Left lung (tissue), 10 donors: ENCODE measurements around the gene WNT7B. TPM values are rescaled to one million over a fixed set of nuclear protein-coding genes. Genes with fewer than 3 reads are reported as not detected.
A peak's percentile ranks its signal among the peaks of the same experiment; 100 is the strongest.

Experiments used
- ATAC-seq: fragments of 200-7000 bp; cut with Tn5 transposase; one replicate; pipeline ENCODE4 v1.9.1; 2020; ENCODE audit warnings: moderate library complexity
- DNase-seq, 4 donors: peaks; one replicate each; pipeline ENCODE4 v3.0.0-alpha.2; 2013 to 2020
- H3K27ac ChIP-seq, 2 donors: fragments of 200-600 bp; sonication (generic) in 1 of 2; one replicate each; pipeline versions ENCODE4 v1.5.0 to v1.8.0; 2020 to 2021
- H3K27me3 ChIP-seq, 2 donors: fragments of 200-600 bp; sonication (generic) in 1 of 2; one replicate each; pipeline versions ENCODE4 v1.5.0 to v1.8.0; 2020 to 2021
- H3K36me3 ChIP-seq, 2 donors: fragments of 200-600 bp; sonication (generic) in 1 of 2; one replicate each; pipeline versions ENCODE4 v1.5.0 to v1.8.0; 2020 to 2021
- H3K4me1 ChIP-seq, 2 donors: fragments of 200-600 bp; one replicate each; pipeline ENCODE4 v1.8.0; 2021
- H3K4me3 ChIP-seq, 2 donors: fragments of 200-600 bp; sonication (generic) in 1 of 2; one replicate each; pipeline versions ENCODE4 v1.5.0 to v1.8.0; 2020 to 2021; ENCODE audit warnings: mild to moderate bottlenecking in 1 of 2
- H3K9me3 ChIP-seq, 2 donors: fragments of 200-600 bp; sonication (generic) in 1 of 2; one replicate each; pipeline versions ENCODE4 v1.5.0 to v1.8.0; 2020 to 2021
- intact Hi-C, 2 donors: fragments of 100-400 bp; cut with DNase I; formaldehyde crosslinking; loops; one replicate each; pipeline versions ENCODE4 v1.11.2 to v1.14.2; 2022
- polyA plus RNA-seq, 6 donors: library from polyadenylated mRNA; unstranded; fragments of 120-200 nt; gene quantifications; one replicate each; pipeline ENCODE4 v1.2.1, GENCODE V29; 2013; ENCODE audit not compliant: insufficient read length in 6 of 6
- total RNA-seq, 2 donors: library from RNA; stranded (reverse); fragmentation: NEBNext Ultra II Directional; extraction: Animal tissue kit (Norgen Biotek cat#: 25700); gene quantifications; one replicate each; pipeline ENCODE4 v1.2.1, GENCODE V29; 2021
- TF ChIP-seq, protein P1 (sequence below), 2 donors: fragments of 200-600 bp; sonication (generic) in 1 of 2; IDR thresholded peaks; one replicate each; pipeline versions ENCODE4 v1.5.0 to v1.8.0; 2021; ENCODE audit warnings: antibody characterized with exemption in 2 of 2
- donor health status: DM: no; HTN: yes; CAD: no.
- donor health status: DM: no; HTN: no; CAD: no.

WNT7B gene
- total and polyA plus RNA-seq, 8 donors, result 7.2 to 21.7 (median 14.9) TPM

DNA sequence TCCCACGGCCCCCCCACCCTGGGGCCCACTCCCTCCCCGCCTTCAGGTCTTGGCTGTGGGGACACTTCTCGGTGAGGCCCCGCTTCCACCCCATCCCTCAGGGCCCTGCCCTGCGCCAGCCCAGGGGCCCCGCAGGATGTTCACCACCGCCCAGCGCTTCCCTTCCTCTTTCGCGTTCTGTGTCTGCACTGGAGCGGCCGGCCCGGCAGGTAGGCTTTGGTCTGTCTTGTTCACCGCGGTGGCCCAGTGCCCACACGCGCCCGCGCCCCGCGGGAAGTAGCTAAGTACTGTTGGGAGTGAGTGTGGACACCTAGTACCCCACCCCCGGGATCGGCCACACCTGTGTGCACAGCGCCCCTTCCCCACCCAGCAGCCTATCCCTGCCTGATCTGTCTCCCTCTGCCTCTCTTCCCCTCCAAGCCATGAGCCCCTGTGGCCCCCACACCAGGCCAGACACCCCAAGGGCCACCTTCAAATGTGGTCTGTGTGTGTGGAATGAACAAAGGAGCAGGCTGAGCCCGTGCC lies 85.4 kb downstream of the WNT7B start:
- Histone ChIP-seq H3K27me3 (peaks cover 0 to 73% of the 10 kb centered on the region in 2 donors), H3K9me3 (no peaks in the 10 kb centered on the region), H3K36me3 (no peaks in the 10 kb centered on the region), H3K27ac (no peak overlapping the region), H3K4me1 (peaks cover 0 to under 1% of the 10 kb centered on the region in 2 donors), H3K4me3 (no peak overlapping the region)
- ATAC-seq (no peak), DNase-seq (peak in 1 of 4 donors; percentile 63)
- TF ChIP-seq, protein P1, sequence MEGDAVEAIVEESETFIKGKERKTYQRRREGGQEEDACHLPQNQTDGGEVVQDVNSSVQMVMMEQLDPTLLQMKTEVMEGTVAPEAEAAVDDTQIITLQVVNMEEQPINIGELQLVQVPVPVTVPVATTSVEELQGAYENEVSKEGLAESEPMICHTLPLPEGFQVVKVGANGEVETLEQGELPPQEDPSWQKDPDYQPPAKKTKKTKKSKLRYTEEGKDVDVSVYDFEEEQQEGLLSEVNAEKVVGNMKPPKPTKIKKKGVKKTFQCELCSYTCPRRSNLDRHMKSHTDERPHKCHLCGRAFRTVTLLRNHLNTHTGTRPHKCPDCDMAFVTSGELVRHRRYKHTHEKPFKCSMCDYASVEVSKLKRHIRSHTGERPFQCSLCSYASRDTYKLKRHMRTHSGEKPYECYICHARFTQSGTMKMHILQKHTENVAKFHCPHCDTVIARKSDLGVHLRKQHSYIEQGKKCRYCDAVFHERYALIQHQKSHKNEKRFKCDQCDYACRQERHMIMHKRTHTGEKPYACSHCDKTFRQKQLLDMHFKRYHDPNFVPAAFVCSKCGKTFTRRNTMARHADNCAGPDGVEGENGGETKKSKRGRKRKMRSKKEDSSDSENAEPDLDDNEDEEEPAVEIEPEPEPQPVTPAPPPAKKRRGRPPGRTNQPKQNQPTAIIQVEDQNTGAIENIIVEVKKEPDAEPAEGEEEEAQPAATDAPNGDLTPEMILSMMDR (IDR thresholded peaks at IDR 0.05), result no peak
- intact Hi-C loops, result no loop called here

DNA sequence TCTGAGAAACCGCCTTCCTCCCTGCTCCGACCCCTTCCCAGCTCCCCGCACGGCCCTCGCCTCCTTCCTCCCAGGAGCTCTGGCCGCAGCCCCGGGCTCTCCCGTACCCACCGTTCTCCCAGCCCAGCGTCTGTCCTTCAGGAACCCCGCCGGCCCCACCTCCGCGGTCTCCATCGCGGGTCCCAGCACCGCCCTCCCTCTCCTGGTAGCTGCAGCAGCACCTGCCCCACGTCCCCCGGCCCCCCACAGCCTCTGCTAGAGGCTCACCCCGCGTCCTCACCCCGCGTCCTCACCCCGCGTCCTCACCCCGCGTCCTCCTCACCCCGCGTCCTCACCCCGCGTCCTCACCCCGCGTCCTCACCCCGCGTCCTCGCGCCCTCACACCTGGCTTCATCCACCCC lies 85.9 kb downstream of the WNT7B start:
- Histone ChIP-seq H3K4me1 (no peaks in the 10 kb centered on the region), H3K27me3 (peaks cover 0 to 78% of the 10 kb centered on the region in 2 donors), H3K4me3 (no peak overlapping the region), H3K27ac (no peak overlapping the region), H3K36me3 (no peaks in the 10 kb centered on the region), H3K9me3 (no peaks in the 10 kb centered on the region)
- no peak for ATAC-seq
- TF ChIP-seq, protein P1 (IDR thresholded peaks at IDR 0.05), result no peak
- intact Hi-C loops, result no loop called here
- DNase-seq, result peak in 1 of 4 donors; percentile 70

DNA sequence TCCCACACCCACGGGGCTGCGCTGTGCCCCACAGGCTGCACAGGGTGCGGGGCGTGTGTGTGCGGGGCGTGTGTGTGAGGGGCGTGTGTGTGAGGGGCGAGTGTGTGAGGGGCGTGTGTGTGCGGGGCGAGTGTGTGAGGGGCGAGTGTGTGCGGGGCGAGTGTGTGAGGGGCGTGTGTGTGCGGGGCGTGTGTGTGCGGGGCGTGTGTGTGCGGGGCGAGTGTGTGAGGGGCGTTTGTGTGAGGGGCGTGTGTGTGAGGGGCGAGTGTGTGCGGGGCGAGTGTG lies 86.7 kb downstream of the WNT7B start:
- Histone ChIP-seq H3K27me3 (peaks cover 0 to 78% of the 10 kb centered on the region in 2 donors), H3K4me1 (no peaks in the 10 kb centered on the region), H3K27ac (no peak overlapping the region), H3K9me3 (no peaks in the 10 kb centered on the region), H3K4me3 (no peak overlapping the region), H3K36me3 (no peaks in the 10 kb centered on the region)
- ATAC-seq (no peak), DNase-seq (no peak)
- intact Hi-C loops, result no loop called here
- TF ChIP-seq, protein P1 (IDR thresholded peaks at IDR 0.05), result no peak

DNA sequence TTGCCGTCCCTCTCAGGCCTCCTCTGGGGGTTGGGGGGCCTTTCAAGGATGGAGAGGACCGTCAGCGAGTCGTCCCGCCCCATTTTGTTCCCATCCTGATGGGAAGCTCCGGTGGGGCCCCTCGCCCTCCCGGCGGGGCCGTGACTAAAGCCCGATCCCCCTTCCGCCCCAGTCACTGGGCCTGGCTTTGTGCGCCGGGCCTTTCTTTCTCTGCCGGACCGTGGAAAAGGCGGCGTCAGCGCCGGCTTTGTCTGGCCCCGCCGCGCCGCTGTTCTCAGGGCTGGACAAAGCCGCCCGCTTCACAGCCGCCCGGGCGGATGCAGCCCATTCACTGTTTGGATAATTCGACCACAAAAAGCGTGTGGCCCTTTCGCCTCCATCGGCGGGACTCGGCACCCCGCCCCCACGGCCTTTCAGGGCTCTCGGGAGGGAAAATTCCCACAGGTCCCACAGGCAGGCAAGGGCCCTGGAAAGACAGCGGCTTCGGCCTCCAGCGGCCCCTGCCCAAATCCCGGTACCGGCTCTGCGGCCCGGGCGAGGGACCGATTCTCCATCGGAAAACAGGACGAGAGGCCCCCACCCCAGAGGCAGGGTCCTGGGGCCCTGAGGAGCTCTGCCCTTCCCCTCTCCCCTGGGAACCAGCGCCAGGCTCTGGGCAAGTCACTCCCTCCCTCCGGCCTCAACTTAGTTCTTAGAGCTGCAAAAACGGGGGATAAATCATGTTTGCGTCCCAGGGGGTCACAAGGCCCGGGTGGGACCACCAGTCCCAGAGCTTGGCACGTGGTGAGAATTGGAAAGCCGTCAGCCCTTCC lies 87.2 kb downstream of the WNT7B start:
- ATAC-seq (no peak), DNase-seq (peak in 1 of 4 donors; percentile 69)
- TF ChIP-seq, protein P1 (IDR thresholded peaks at IDR 0.05), result no peak
- Histone ChIP-seq H3K9me3 (no peaks in the 10 kb centered on the region), H3K27ac (no peak overlapping the region), H3K4me3 (no peak overlapping the region), H3K27me3 (peaks cover 0 to 81% of the 10 kb centered on the region in 2 donors), H3K36me3 (no peaks in the 10 kb centered on the region), H3K4me1 (no peaks in the 10 kb centered on the region)
- intact Hi-C loops, result no loop called here

DNA sequence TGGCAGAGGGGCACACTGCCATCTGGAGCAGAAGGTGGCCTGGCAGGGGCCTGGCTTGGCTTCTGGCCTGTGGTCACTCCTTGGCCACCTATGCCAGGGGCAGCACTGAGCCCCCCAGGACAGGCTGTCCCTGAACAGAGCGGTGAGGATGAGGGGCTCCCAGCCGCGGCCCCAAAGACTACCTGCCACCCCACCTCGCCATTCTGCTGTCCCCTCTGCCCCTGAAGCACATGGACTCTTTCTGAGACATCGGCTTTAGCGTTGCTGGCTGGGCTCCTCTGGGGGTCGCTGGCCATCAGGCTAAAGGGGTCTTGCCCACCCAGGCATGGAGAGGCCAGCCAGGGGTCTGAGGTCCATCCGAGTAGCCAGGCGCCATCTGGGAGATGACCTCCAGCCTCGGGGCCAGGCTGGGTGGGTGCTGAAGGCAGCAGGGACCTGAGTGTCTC lies 87.8 kb downstream of the WNT7B start:
- H3K27ac ChIP-seq, result no peak overlapping the region
- TF ChIP-seq, protein P1 (IDR thresholded peaks at IDR 0.05), result no peak
- no peak overlapping the region for H3K4me3 ChIP-seq
- peaks cover 0 to 88% of the 10 kb centered on the region in 2 donors for H3K27me3 ChIP-seq
- no peaks in the 10 kb centered on the region for H3K4me1 ChIP-seq
- DNase-seq, result no peak
- no peak for ATAC-seq
- H3K9me3 ChIP-seq, result no peaks in the 10 kb centered on the region
- no peaks in the 10 kb centered on the region for H3K36me3 ChIP-seq
- intact Hi-C loops, result no loop called here
